Activated B cell treated with CpG ODN at 0.5 μM for 24 hours (primary cell): ENCODE results near the gene LPAR3. TPM values are rescaled to one million over a fixed set of nuclear protein-coding genes. Genes with fewer than 3 reads are reported as not detected.
A peak's percentile ranks its signal among the peaks of the same experiment; 100 is the strongest.

ENCODE experiments used
- ATAC-seq: fragments of 200-7000 bp; cut with Tn5 transposase; one replicate; pipeline ENCODE4 v1.10.0; 2021; ENCODE audit warnings: low read depth, mild to moderate bottlenecking, moderate library complexity
- CTCF ChIA-PET: fragments of 350-600 bp; sonication (Branson Sonifier 250); formaldehyde crosslinking; loops from one replicate; lab custom pipeline; 2021; ENCODE audit warnings: antibody characterized with exemption; lab: Charles Lee
- POLR2A ChIA-PET: fragments of 350-600 bp; sonication (Branson Sonifier 250); formaldehyde crosslinking; loops from one replicate; lab custom pipeline; 2021; ENCODE audit warnings: antibody characterized with exemption; lab: Charles Lee
- DNase-seq: peaks from one replicate; pipeline ENCODE4 v3.0.0; 2022
- H3K27ac Mint-ChIP-seq: one replicate; pipeline ENCODE4 v1.8.0; 2020; ENCODE audit warnings: mixed read lengths
- H3K27me3 Mint-ChIP-seq: one replicate; pipeline ENCODE4 v1.8.0; 2021; ENCODE audit warnings: mixed read lengths
- H3K36me3 Mint-ChIP-seq: one replicate; pipeline ENCODE4 v1.8.0; 2021; ENCODE audit warnings: low read depth, mixed read lengths
- H3K4me1 Mint-ChIP-seq: one replicate; pipeline ENCODE4 v1.8.0; 2021; ENCODE audit warnings: mixed read lengths
- H3K4me3 Mint-ChIP-seq: one replicate; pipeline ENCODE4 v1.8.0; 2020; ENCODE audit warnings: mild to moderate bottlenecking, mixed read lengths
- H3K9me3 Mint-ChIP-seq: one replicate; pipeline ENCODE4 v1.8.0; 2020; ENCODE audit warnings: mixed read lengths
- intact Hi-C: fragments of 100-400 bp; cut with micrococcal nuclease; formaldehyde crosslinking; loops from one replicate; pipeline ENCODE4 v1.15.1; 2024
- total RNA-seq: library from RNA; stranded (reverse); gene quantifications from 2 replicates; pipeline ENCODE4 v1.2.3, GENCODE V29; 2022
- TF ChIP-seq, protein P1 (sequence below): fragments of 200-600 bp; IDR thresholded peaks from one replicate; pipeline ENCODE4 v1.8.0; 2022; ENCODE audit warnings: antibody characterized with exemption, mild to moderate bottlenecking

The LPAR3 gene
- total RNA-seq, 1 donor from 2014 or later = 0.62 TPM

DNA sequence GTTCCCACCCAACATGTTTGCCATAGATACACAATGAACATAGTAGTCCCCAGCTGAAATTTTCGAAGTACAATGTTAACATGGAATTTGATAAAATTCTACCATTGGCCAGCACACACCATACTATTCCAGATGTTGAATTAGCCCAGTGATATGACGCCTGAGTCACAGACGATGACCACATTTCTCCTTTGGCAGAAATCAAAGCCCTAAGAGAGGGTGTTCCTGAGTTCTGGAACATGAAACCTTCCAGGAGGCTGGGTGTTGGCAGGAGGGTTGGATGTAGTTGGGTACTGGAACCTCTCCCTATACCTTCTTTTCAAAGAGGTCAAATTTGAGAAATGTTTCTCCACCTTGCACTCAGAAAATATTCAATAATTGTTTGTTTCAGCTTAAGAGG is 37.8 kb downstream of the LPAR3 start:
- Mint-ChIP-seq H3K9me3 (no peaks in the 10 kb centered on the region), H3K4me1 (peaks cover 16% of the 10 kb centered on the region), H3K36me3 (no peaks in the 10 kb centered on the region), H3K4me3 (no peak overlapping the region), H3K27ac (peak overlapping the region; percentile 32), H3K27me3 (no peaks in the 10 kb centered on the region)
- intact Hi-C loops = loop anchor here (2.0 kb wide), 1 partner anchor 16 kb away; no protein-coding TSS in a partner anchor
- TF ChIP-seq, protein P1, sequence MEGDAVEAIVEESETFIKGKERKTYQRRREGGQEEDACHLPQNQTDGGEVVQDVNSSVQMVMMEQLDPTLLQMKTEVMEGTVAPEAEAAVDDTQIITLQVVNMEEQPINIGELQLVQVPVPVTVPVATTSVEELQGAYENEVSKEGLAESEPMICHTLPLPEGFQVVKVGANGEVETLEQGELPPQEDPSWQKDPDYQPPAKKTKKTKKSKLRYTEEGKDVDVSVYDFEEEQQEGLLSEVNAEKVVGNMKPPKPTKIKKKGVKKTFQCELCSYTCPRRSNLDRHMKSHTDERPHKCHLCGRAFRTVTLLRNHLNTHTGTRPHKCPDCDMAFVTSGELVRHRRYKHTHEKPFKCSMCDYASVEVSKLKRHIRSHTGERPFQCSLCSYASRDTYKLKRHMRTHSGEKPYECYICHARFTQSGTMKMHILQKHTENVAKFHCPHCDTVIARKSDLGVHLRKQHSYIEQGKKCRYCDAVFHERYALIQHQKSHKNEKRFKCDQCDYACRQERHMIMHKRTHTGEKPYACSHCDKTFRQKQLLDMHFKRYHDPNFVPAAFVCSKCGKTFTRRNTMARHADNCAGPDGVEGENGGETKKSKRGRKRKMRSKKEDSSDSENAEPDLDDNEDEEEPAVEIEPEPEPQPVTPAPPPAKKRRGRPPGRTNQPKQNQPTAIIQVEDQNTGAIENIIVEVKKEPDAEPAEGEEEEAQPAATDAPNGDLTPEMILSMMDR = no peak
- DNase-seq (no peak), ATAC-seq (no peak)
- ChIA-PET POLR2A (no interaction called here), CTCF (no interaction called here)

DNA sequence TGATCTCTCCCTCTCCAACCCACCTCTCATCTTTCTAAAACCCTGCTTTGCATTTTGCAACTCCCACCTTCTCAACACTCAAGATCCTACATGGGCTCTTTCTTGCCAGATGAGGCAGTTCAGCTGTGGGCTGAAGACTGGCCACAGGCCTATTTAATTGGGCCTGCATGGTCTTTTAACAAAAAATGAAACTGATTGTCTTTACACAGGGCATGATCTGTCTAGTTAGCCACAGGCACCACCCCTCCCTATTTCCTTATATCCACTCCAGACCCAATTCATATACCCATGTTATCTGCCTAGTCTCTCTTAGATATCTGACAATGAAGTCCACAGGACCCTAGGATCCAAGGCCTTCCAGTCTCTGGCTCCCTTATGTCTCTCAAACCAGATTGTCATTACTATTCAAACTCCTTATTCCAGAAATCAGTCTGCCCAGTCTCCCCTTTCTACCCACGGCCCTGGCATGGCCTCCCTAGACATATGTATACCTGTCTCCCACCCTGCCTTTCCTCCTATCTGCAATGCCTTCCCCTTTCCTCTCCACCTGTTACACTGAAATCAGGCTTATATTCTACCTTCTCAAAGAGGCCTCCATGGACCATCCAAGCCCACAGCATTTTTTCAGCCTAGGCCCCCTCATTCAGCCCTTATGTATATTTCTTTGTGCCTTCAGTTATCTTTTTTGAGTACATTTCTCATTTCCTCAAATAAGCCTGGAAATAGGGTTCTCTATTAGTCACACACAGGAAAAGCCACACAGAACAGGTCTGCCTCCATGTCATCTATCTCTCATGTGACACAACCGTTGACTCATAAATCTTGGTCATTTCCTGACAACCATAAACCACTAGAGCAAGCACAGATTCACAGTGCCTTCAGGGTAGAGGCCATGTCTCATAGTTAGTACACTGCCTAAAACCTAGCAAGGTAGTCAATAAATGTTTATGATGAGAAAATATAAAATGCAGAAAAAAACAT is 39.0 kb downstream of the LPAR3 start:
- ChIA-PET CTCF (no interaction called here), POLR2A (no interaction called here)
- ATAC-seq (peak; percentile 97), DNase-seq (no peak)
- no peaks in the 10 kb centered on the region for H3K27me3 Mint-ChIP-seq
- peaks cover 16% of the 10 kb centered on the region for H3K4me1 Mint-ChIP-seq
- H3K4me3 Mint-ChIP-seq = no peak overlapping the region
- H3K9me3 Mint-ChIP-seq = no peaks in the 10 kb centered on the region
- intact Hi-C loops = loop anchor here (2.0 kb wide), 1 partner anchor 17 kb away; no protein-coding TSS in a partner anchor
- H3K27ac Mint-ChIP-seq = peak overlapping the region; percentile 32
- TF ChIP-seq, protein P1 = no peak
- H3K36me3 Mint-ChIP-seq = no peaks in the 10 kb centered on the region

DNA sequence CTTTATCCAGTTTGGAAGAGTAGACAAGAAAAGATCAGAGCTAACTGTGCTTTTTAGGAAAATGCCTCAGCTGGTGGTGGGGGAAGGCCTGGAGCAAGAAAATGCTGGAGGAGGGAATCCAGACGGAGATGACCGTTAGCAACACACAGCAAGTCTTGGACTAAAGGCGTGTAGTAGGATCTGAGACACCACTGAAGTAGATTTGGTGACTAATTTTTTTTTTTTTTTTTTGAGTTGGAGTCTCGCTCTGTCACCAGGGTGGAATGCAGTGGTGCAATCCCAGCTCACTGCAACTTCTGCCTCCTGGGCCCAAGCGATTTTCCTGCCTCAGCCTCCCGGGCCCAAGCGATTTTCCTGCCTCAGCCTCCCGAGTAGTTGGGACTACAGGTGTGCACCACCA is 41.2 kb downstream of the LPAR3 start:
- DNase-seq = no peak
- no peaks in the 10 kb centered on the region for H3K9me3 Mint-ChIP-seq
- no peak for ATAC-seq
- H3K4me1 Mint-ChIP-seq = peaks cover 16% of the 10 kb centered on the region
- H3K36me3 Mint-ChIP-seq = no peaks in the 10 kb centered on the region
- POLR2A ChIA-PET = no interaction called here
- CTCF ChIA-PET = no interaction called here
- no peak overlapping the region for H3K4me3 Mint-ChIP-seq
- no peak overlapping the region for H3K27ac Mint-ChIP-seq
- intact Hi-C loops = no loop called here
- TF ChIP-seq, protein P1 = no peak
- H3K27me3 Mint-ChIP-seq = no peaks in the 10 kb centered on the region

DNA sequence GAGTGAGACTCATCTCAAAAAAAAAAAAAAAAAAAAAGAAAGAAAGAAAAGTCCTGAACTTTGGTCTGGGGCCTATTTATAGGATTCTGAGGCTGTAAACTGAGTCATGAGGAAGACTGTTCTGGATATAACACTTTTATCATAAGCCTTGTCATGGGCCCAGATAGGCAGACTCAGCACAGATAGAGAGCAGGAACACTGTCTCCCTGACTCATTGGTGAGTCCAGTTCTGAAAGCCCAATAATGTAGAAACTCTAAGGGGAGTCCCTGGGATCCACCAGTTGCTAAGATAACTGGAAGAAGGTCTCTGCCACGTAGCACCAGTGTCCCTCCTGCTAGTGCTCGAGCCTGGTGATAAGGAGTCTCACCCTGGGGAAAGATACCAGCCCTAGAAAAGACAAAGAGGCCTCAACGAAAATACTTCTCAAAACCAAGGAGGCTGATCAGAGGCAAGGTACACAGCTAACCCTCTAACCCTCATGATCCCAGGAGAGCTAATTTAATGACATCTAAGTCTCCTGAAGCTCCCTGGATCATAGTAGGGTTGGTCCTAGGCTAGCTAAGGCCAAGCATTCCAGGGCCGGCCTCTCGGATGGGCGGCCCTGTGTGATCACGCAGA is 43.5 kb downstream of the LPAR3 start:
- no peak overlapping the region for H3K4me3 Mint-ChIP-seq
- intact Hi-C loops = no loop called here
- DNase-seq (no peak), ATAC-seq (no peak)
- H3K9me3 Mint-ChIP-seq = no peaks in the 10 kb centered on the region
- POLR2A ChIA-PET = no interaction called here
- CTCF ChIA-PET = no interaction called here
- no peak overlapping the region for H3K27ac Mint-ChIP-seq
- H3K4me1 Mint-ChIP-seq = peaks cover 10% of the 10 kb centered on the region
- H3K27me3 Mint-ChIP-seq = no peaks in the 10 kb centered on the region
- TF ChIP-seq, protein P1 = no peak
- H3K36me3 Mint-ChIP-seq = no peaks in the 10 kb centered on the region
